Kidney epithelial cell (primary cell): ENCODE measurements around the gene CPLX1. TPM values are rescaled to one million over a fixed set of nuclear protein-coding genes. Genes with fewer than 3 reads are reported as not detected.

Experiments used
- DNase-seq: peaks from one replicate; pipeline ENCODE4 v3.0.0-alpha.2; 2010; ENCODE audit warnings: low read depth
- H3K27me3 ChIP-seq: 2 replicates; pipeline ENCODE4 v1.6.0; 2011; ENCODE audit warnings: low read length; ENCODE audit not compliant: control insufficient read depth, insufficient read depth
- H3K36me3 ChIP-seq: 2 replicates; pipeline ENCODE4 v1.5.1; 2011; ENCODE audit warnings: low read length; ENCODE audit not compliant: control insufficient read depth, insufficient read depth
- H3K4me3 ChIP-seq: 2 replicates; pipeline ENCODE4 v1.5.1; 2011; ENCODE audit warnings: low read depth, mild to moderate bottlenecking, control low read depth, low read length
- CTCF ChIP-seq: IDR thresholded peaks from 2 replicates; pipeline ENCODE4 v1.5.1; 2011; ENCODE audit warnings: mild to moderate bottlenecking, moderate library complexity, low read length, control low read depth, inconsistent platforms; ENCODE audit not compliant: insufficient read depth, poor library complexity, severe bottlenecking
- total RNA-seq: library from RNA; depleted of rRNA; stranded (reverse); fragments of >200 nt; gene quantifications from 2 replicates; pipeline ENCODE4 v1.2.3, GENCODE V29; 2015

CPLX1 gene
- 0.17 TPM in 1 of 2 replicates, not detected in the other for total RNA-seq

- peaks cover 86% of the 10 kb centered on the region for H3K27me3 ChIP-seq
- DNase-seq = no peak
- no peaks in the 10 kb centered on the region for H3K36me3 ChIP-seq
- no peak within 1 kb of the TSS for H3K4me3 ChIP-seq
- no peak for TF ChIP-seq CTCF
Observed at GRCh38 chr4:825971-826330, at the start of gene CPLX1. Gene CPLX1, minus strand, starts transcription at chr4:826129. Its CDS starts 1,607 bp downstream, at chr4:824522.

GRCh38 chr4:874971-875817 is 49.3 kb upstream of the CPLX1 start:
- TF ChIP-seq CTCF = no peak
- Histone ChIP-seq H3K4me3 (no peak overlapping the region), H3K36me3 (peaks cover 3% of the 10 kb centered on the region), H3K27me3 (no peaks in the 10 kb centered on the region)
- DNase-seq = no peak

- DNase-seq = no peak
- no peak overlapping the region for H3K4me3 ChIP-seq
- peaks cover 3% of the 10 kb centered on the region for H3K36me3 ChIP-seq
- TF ChIP-seq CTCF = no peak
- H3K27me3 ChIP-seq = no peaks in the 10 kb centered on the region
Observed at GRCh38 chr4:874056-874455, 48.1 kb upstream of the CPLX1 start.

GRCh38 chr4:872241-872981 is 46.5 kb upstream of the CPLX1 start:
- H3K27me3 ChIP-seq = no peaks in the 10 kb centered on the region
- no peak overlapping the region for H3K4me3 ChIP-seq
- TF ChIP-seq CTCF = no peak
- no peak for DNase-seq
- H3K36me3 ChIP-seq = peaks cover 1% of the 10 kb centered on the region

GRCh38 chr4:871484-871883 is 45.6 kb upstream of the CPLX1 start:
- TF ChIP-seq CTCF = no peak
- Histone ChIP-seq H3K27me3 (no peaks in the 10 kb centered on the region), H3K4me3 (no peak overlapping the region), H3K36me3 (no peaks in the 10 kb centered on the region)
- DNase-seq = no peak
